HG03558 (cell line): ENCODE measurements around the gene PIANP.
A peak's percentile ranks its signal among the peaks of the same experiment; 100 is the strongest.
"Not testable (repeated sequence)": the region's sequence is repeated elsewhere in the genome, so short reads cannot be mapped to it uniquely, and the experiment has no call there.

Experiments
- ATAC-seq: cut with Tn5 transposase; IDR thresholded peaks from one replicate; pipeline ENCODE4 v1.9.1; 2021; ENCODE audit warnings: moderate number of reproducible peaks; ENCODE audit not compliant: unreplicated experiment; ENCODE audit errors: extremely low read depth

Gene PIANP

DNA sequence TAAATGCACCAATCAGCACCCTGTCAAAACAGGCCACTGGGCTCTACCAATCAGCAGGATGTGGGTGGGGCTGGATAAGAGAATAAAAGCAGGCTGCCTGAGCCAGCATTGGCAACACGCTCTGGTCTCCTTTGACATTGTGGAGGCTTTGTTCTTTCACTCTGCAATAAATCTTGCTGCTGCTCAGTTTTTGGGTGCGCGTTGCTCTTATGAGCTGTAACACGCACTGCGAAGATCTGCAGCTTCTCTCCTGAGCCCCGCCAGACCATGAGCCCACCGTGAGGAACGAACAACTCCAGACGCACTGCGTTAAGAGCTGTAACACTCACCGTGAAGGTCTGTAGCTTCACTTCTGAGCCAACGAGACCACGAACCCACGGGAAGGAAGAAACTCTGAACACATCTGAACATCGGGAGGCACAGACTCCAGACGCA is 8.4 kb upstream of the PIANP start:
- no peak for ATAC-seq

DNA sequence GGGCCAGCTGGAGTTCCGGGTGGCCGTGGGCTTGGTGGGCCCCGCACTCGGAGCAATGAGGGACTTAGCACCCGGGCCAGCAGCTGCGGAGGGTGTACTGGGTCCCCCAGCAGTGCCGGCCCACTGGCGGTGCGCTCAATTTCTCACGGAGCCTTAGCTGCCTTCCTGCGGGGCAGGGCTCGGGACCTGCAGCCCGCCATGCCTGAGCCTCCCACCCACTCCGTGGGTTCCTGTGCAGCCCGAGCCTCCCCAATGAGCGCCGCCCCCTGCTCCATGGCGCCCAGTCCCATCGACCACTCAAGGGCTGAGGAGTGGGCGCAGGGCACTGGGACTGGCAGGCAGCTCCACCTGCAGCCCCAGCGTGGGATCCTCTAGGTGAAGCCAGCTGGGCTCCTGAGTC is 7.7 kb upstream of the PIANP start:
- not testable (repeated sequence) for ATAC-seq

DNA sequence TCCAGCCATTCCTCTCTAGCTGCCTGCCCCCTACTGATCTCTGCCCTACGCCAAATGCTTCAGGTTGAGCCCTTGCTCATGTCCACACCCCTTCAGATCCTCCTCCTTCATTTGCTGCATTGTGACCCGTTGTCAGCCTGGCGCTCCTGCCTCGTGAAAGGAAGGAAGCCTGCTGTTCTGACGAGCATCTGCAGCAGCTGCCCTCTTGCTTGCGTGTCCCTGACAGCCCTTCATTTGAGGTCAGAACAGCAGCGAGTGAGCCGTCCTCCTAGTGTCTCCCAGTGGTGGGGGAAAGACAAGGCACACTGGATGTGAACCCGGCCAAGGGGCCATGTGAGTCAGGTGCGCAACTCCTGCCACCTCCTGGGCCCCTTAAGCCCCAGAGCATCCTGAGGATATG is 3.0 kb upstream of the PIANP start:
- no peak for ATAC-seq

DNA sequence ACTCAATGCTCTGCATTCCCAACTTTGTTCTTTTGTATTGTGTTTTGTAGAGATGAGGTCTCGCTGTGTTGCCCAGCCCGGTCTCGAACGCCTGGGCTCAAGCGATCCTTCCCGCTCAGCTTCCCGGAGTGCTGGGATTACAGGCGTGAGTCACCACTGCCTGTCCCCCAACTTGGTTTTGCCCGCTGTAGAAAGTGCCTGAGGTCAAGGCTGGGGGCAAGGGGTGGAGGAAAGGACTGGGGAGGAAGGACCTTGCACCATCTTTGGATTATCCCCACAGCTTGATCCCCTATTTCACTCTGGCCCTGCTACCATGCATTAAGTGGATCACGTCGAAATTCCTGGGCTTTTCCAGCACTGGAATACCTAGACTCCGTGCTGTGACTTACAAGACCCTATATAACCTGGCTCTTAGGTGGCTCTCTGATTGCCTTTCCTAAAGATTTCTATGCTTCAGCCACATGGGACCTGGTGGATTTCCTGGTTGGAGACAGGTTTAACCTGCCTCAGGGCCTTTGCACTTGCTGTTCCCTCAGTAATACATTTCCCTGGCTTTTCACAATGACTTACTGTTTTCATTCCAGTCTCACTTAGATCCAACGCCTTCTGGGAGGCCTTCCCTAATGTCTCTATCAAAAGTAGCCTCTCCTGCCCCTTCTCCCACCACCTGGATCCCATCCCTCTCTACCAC is 608 bp upstream of the PIANP start:
- no peak for ATAC-seq

DNA sequence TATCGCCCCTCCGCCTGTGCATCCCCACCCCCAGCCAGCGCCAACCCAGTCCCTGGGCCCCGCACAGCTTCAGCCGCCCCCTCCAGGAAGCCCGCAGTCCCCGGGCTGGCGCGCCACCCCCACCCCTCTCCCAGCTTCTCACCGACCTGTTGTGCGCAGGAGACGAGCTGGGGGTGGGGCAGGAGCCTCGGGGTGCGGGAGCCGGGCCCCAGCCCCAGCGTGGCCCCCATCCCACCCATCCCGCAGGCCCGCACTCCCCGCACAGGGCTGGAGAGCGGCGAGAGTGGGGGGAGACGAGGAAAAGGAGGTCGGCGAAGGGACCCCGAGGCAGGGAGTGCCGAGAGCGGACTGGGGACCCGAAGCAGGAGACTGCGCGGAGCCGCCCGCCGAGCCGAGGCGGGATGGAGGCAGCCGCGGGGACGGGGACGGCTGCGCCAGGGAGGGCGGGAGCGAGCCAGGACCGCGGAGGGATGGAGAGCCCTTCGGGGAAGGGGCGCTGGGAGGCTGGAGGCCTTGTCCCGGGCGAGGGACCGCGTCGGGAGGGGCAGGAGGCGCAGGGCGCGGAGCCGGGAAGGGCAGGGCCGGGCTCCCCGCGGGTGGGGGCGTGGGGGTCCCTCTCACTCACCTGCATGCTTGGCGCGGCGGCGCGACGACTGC is 498 bp downstream of the PIANP start:
- no peak for ATAC-seq

DNA sequence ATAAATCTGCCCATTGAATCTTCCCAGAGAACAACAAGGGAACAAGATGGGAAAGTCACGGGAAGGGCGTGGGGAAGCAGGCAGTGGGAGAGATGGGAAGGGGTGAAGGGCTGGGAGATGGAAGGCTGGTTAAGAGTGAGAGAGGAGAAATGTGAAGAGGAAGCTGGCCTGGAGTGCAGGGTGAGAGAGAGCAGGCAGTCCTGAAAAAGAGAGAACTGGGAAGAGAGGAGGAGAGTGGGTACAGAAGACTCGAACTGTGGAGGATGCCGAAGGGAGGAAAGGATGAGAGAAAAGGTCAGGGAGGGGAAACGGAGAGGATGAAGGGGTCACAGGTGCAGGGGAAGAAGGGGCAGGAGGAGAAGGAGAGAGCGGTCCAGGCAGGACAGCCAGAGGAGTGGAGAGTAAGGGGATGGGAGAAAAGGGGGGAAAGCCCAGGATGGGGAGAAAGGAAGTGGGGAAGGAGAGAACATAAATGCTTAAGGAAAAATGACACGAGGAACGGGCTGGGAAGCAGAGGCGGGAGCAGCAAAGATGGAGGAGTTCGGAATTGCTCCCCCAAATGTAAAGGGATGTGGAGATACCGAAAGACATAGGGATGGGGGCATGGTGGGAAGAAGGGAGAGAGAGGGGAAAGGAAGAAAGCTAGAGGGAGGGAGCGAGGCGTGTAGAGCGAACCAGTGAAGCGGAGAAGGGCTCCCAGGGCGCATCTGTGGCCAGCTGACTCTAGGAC is 1.2 kb downstream of the PIANP start:
- no peak for ATAC-seq

DNA sequence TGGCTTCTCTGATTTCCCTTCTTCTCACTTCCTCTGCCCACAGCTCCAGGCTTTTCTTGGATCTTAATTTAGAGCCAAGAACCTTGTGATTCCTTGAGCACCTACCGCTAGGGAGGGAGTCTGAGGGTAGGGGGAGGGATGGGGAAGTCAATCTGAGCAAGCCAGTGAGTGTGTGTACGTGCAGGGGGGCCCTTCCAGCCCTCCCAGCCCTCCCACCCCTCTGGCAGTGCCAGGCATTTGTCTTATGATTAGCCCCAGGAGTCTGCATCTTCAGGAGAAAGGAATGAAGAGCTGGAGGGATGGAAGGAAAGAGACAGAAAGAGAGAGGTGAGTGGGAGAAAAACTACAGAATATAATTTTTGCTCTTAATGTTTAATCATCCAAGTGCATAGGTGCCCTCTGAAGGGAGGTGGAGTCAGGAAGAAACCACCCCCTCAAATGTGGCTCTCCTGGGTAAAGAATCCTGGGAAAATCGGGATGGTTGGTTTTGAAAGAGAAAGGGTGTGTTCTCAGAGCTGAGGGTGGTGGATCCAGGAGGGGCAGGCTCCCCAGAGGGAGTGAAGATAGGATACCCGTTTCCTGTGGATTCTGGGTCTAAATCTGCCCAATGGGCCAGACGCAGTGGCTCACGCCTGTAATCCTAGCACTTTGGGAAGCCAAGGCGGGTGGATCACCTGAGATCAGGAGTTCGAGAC is 2.1 kb downstream of the PIANP start:
- ATAC-seq = no peak

DNA sequence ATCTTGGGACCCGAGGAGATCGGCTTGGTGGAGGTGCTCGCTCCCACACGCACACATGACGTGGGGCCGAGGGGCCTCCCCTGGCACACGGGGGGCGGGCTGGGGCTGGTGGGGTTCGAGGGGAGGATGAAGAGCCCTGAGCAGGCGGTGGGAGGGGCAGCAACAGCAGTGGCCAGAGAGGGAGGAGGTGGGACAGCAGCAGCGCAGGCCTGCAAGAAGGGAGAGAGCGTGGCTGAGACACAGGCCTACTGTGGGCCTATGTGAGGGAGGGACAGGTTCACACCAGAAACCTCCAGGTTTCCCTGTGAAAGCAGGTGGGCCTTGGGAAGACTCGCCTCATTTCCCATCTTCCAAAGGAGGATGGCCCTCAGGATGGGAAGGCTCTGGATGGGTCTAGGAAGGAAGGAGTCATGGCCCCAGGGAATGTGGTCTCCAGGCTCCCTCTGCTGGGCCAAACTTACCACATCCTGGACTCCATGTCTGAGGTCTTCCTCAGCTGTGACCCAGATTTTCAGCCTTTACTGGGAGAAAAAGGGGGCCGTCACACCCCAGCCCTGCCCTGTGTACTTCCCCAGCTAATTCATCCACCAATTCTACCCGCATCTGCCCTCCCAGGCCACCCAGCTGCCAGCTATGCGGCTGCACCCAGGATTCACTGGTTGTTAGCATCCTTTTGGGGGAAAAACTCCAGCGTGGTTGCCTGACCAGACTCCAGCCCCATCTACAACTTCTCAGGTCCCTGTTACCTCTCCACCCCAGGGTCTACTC is 2.8 kb downstream of the PIANP start:
- no peak for ATAC-seq

DNA sequence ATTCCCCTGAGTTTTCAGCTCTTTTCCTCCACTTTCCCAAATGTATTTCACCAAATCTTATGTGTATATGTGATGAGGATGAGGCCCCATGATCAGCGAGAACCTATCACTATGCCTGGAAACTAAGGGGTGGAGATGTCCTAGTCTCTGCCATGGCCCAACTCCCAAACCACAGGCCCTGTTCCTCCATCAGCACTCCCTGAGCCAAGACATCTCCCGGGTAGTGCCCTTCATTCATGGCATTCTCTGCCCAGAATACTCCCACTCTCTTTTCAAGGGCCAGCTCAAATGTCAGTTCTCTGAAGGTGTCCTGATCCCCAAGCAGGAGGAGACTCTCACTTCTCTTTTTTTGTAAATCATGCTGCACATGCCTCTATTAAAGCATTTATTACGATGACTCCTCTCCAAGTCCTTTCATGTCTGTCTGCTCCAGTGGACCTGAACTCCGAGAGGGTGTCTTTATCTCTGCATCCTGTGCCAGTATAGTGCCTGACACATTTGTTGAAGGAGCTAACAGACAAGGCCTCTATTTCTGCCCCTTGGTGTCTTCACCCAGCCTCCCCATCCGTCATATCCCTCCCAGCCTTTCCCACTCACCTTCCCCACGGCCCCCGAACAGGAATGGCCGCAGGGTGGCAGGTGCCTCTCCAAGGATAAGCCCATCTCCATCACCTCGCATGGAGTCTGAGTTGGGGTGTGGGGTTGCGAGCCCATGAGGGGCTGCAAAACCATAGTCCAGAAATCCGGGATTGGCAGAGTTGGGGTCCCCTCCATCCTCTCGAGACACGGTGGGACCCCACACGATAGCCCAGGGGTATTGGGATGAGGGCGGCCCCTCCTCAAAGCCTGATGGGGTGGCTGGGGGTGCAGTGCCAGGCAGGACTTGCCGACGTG is 3.7 kb downstream of the PIANP start:
- no peak for ATAC-seq

DNA sequence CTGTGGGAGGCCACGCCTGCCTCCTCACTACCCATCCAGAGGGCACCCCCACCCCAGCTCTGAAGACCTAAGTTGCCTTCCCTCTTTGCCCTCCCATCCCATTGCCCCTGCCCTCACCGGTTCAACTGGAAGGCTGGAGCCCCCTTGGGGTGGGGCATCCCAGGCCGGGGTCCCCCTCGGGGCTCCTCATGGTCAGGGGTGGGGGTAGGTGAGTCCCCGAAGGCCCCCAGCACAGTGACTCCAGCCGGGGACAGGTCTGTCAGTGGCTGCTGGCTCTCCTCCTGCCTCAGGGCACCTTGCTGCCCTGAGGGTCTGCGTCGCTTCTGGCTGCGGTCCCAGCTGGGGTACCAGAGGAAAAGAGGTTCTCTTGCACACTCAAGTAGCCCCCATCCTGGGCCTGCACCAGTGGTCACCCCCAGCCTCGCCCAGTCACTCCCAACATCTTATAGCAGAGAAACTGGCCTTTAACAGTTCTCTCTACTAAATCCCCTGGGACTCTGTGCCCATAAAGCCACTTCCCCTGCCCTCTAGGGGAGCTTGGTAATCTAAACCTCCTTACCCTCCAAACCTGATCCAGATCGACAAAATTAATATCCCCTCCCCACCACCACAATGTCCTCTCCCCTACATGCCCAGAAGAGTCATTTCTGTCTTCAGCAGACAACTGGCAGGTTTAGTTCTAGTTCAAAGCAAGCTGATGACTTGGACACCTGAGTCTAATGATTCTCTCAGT is 5.1 kb downstream of the PIANP start:
- ATAC-seq = no peak

DNA sequence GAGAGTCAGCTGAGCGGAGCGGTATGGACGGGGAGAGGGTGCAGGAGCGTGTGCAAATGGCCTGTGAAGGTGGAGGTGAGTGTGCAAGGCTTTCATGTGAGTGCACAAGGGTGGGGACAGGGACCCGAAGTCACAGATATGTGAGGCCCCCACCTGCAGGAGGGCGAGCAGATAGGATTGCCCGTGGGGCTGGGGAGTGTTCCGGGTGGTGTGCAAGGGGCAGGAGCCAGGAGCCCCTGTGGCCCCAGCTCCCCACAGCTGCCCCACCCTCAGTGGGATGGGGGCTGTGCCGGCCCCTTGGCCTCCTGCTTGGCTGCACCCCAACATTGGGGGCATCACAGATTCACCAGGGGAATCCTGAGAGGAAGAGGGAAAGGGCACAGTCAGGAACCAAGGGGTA is 5.9 kb downstream of the PIANP start:
- ATAC-seq = no peak

DNA sequence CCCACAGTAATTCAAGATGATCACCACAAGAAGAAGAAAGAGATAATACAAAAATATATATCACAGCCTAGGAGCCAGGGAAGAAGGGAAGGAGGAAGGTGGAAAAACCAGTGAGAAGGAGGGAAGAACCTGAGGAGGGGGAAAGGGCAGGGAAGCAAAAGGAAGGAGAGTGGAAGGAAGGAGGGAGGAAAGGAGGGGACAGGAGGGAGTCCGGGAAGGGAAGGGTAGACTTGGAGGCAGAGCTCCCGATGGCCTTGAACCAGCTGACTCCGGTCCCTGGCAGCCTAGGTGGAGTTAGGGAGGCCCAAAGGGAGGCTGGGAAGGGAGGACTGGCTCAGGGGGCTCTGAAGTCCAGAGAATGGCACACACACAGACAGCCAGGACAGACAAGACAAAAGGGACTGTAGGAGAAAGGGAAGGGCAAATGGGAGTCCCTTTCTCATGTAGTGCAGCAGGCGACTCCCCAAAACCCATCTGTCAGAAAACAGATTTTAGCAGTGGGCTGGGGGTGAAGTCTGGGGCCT is 6.7 kb downstream of the PIANP start:
- ATAC-seq = no peak

DNA sequence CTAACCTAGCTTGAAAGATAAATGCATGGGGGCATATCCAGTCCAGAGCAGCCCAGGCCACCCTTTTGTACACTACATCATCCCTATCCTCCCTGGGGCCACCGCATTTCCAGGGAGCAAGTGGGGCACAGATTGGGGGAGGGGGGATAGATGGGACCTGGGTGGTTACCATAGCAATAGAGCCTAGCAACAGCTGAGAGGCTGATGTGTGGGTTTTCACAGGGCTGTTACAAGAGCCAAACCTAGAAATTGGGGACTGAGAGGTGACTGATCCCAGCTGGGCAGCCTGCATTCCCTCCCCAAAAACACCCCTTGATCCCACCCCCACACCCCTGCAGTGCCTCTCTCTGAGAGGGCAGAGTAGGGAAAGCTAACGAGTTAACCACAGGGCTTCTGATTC is 7.7 kb downstream of the PIANP start:
- no peak for ATAC-seq

DNA sequence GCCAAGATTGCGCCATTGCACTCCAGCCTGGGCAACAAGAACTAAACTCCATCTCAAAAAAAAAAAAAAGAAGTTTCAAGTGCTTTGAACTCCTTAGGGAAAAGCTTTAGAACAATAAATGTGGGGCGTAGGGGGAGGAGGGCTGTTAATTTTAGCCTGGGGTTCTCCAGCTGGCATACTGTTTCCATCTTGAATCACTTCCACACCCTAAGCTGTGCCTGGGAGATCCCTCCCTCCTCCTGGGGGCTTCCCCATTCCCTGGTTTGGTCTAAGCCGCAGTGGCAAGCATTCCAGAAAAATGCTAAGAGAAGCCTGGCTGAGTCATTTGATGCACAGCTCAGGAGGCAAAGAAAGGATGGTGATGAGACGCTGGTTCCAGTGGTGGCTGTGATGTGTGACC is 9.1 kb downstream of the PIANP start:
- ATAC-seq = no peak

DNA sequence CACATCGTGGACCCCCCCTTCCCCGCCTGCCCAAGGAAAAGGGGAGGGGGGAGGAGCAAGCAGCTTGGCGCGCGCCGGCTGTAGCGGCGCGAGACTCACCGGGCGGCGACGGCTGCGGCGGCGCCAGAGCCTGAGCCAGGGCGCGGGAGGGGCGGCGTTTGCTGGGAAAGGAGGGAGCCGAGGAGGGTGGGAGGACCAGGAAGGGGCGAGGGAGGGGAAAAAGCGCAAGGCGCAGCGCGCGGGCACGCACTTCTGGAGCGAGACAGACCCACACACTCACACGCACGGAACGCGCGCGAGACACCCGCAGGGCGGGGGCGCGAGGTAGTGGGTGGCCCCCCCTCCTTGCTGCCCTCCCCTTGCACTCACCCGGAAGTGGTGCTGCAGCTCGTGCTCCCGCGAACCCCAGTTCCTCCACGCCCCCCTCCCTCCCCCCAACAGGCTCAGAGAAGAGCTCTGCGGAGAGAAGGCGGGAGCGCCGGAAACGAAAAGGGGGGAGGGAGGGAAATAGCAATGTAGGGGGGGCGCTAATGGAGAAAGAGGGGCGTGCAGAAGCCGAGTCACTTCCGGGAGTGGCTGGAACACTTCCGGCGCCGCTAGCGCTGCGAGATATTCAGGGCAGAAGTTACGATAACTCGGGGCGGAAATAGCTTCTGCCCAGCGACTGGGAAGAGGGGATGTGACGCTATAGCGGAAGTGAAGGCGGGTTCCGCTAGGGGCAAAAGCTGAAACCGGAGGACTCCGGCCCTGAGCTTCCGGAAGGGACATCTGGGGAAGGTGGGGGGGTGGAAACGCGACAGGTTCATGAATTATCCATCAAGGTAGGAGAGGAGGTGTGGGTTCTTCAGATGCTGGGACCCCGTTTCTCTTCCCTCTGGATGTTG is 11.4 kb downstream of the PIANP start, which contains the start of gene ZNF384:
ZNF384 (minus strand) TSS at position 377 of the 884 bp plus-strand sequence. CDS start 9,855 bp downstream, outside the sequence.
- peak; percentile 47 for ATAC-seq

DNA sequence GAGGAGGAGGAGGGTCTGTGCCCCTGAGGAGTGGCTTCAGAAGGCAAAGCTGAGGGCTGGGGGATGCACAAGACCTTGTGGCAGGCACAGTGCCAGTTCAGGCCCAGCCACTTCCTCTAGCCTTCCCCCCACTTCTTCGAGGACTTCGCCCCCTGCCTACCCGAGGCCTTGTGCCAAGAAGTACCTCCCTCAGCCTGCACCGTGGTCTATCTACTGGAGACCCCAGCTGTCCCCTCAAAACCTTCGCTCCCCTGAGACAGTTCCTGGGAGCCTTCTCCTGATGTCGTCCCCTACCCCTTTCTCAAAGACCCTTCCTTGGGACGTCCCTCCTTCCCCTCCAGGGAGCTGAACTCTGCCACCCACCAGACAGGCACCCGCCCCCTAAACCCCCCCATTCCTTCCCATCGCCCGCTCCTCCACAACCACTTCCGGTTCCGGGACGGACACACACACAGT is 12.0 kb downstream of the PIANP start:
- peak; percentile 8 for ATAC-seq

DNA sequence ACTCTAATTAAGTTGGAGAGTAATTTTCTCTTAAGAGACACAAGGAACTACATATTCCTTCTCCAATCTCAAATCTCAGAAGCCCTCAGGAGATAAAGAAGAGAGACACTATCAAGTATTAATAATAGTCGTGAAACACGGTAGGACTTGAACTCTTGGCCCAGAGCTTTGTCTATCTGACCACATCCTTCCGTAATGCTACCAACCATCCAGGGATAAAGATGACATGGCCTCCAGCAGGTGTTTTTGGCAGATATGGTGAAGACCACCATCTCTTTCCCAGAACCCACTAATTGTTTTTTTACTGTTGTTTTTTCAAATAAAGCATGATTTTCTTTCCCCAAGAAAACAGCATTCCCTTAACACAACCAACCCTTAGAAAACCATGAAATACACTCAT is 14.8 kb downstream of the PIANP start:
- ATAC-seq = no peak
